ENCODE measurements around the gene NR1H3.

Gene NR1H3

DNA sequence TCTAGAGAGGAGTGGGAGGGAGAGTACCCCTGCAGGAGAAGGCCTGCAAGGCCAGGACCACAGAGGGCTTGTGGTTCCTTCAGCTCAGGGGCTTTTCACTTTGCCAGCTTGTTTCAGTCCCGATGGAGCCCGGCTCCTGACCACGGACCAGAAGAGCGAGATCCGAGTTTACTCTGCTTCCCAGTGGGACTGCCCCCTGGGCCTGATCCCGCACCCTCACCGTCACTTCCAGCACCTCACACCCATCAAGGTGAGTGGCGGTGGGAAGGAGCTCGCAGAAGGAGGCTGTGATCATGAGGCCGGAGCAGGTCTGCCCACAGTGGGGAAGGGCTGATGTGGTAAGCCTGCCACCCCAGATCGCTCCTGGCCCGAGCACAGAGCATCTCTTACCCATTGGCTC lies 22.6 kb upstream of the NR1H3 start:
- no peak overlapping the region for H3K4me3 ChIP-seq (ENCODE audit: low read depth, low read length)
- TF ChIP-seq, protein P1, sequence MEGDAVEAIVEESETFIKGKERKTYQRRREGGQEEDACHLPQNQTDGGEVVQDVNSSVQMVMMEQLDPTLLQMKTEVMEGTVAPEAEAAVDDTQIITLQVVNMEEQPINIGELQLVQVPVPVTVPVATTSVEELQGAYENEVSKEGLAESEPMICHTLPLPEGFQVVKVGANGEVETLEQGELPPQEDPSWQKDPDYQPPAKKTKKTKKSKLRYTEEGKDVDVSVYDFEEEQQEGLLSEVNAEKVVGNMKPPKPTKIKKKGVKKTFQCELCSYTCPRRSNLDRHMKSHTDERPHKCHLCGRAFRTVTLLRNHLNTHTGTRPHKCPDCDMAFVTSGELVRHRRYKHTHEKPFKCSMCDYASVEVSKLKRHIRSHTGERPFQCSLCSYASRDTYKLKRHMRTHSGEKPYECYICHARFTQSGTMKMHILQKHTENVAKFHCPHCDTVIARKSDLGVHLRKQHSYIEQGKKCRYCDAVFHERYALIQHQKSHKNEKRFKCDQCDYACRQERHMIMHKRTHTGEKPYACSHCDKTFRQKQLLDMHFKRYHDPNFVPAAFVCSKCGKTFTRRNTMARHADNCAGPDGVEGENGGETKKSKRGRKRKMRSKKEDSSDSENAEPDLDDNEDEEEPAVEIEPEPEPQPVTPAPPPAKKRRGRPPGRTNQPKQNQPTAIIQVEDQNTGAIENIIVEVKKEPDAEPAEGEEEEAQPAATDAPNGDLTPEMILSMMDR (IDR thresholded peaks at IDR 0.05; ENCODE audit: low read depth, low read length), result no peak

- H3K4me3 ChIP-seq (ENCODE audit: low read depth, low read length), result no peak overlapping the region
- TF ChIP-seq, protein P1 (IDR thresholded peaks at IDR 0.05; ENCODE audit: low read depth, low read length), result no peak
These were observed 21.3 kb upstream of the NR1H3 start for GRCh38 chr11:47236482-47236881.

DNA sequence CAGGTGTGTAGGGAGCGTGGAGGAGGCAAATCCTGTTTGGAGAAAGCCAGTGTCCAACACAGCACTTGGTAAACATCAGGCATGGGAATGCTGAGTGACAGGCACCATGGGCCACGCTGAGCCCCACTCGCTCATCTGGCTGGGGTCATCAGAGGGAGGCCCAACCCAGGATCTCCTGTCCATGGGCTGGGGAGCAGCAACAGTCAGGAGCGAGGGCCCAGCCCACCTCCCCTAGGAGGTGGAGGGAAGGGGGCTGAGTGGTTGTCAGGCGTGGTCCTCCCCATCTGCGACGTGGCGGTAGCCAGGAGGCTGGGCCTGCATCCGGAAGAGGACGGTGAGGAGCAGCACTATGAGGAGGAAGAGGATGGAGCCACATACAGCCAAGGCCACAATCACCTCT lies 17.9 kb upstream of the NR1H3 start:
- TF ChIP-seq, protein P1 (IDR thresholded peaks at IDR 0.05; ENCODE audit: low read depth, low read length), result no peak
- H3K4me3 ChIP-seq (ENCODE audit: low read depth, low read length), result no peak overlapping the region

DNA sequence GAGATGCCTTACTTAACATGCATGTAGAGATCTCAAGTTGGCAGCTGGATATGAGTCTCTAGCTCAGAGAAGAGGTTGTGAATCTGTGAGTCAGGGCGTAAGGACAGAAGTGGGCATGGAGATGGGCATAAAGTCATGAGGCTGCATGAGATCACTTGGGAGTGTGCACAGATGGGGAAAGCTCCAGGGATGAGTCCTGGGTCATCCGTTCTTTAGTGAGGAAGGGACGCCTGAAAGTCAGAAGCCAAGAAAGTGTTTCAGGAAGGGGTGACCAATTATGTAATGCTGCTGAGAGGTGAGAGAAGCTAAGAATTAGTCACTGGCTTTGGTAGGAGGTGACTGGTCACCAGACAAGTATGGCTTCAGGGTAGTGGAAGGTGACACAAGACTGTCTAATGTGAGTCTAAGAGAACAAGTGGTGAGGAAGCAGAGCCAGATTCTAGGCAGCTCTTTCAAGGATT lies 15.9 kb upstream of the NR1H3 start:
- H3K4me3 ChIP-seq (ENCODE audit: low read depth, low read length), result no peak overlapping the region
- TF ChIP-seq, protein P1 (IDR thresholded peaks at IDR 0.05; ENCODE audit: low read depth, low read length), result no peak

- TF ChIP-seq, protein P1 (IDR thresholded peaks at IDR 0.05; ENCODE audit: low read depth, low read length), result no peak
These were observed 15.1 kb upstream of the NR1H3 start for GRCh38 chr11:47242596-47243192.

DNA sequence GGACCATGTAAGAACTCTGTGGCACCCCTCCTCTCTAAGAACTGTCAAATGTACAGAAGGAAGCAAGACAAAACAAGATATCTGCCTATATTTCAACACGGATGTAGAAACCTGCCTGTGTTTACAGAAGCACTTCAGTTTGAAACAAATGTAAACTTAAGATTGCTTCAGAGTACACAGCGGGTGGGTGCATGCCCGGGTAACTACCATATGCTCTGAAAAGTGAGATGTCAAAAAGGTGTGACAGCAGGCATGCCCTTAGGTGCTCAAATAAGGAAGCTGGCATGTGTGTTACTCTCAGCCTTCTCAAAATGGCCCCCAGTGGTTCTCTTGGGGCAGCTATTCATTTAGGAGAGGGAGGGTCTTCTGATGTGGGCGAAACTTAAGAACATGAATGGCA lies 14.3 kb upstream of the NR1H3 start:
- no peak overlapping the region for H3K4me3 ChIP-seq (ENCODE audit: low read depth, low read length)
- TF ChIP-seq, protein P1 (IDR thresholded peaks at IDR 0.05; ENCODE audit: low read depth, low read length), result no peak

More at GRCh38 chr11:47242596-47243192, 15.1 kb upstream of the NR1H3 start:
- no peak overlapping the region for H3K4me3 ChIP-seq (ENCODE audit: low read depth, low read length)

- TF ChIP-seq, protein P1 (IDR thresholded peaks at IDR 0.05; ENCODE audit: low read depth, low read length), result no peak
- H3K4me3 ChIP-seq (ENCODE audit: low read depth, low read length), result no peak overlapping the region
These were observed 13.1 kb upstream of the NR1H3 start for GRCh38 chr11:47244448-47245350.

All from WI38 (cell line).